GM12873 (cell line): Measurements from ENCODE around the gene GABBR2.

Experiments
- TF ChIP-seq, protein P1 (sequence below): IDR thresholded peaks from 2 replicates; pipeline ENCODE4 v1.5.1; 2012; ENCODE audit warnings: low read depth, mild to moderate bottlenecking, moderate library complexity, low read length, control low read depth; ENCODE audit not compliant: insufficient read depth; ENCODE audit errors: missing control alignments

The GABBR2 gene

DNA sequence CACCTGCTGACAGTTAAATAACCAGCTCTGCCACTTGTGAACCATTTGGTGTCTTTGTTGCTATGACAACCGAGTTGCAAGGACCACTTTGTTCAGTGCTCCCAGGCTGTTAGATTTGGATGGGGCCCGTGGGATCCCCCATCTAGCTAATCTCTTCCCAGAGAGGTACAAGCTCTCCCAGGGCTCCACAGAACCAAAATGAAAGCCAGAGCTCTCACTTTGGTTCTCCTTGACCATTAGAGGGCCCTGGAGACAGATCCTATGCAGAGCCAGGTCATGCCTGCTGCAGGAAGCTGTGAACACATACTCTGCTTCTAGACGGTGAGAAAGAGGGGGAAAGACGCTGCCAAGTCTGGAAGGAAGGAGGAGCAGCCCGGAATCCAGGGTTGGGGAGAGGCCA is 224.6 kb downstream of the GABBR2 start:
- TF ChIP-seq, protein P1, sequence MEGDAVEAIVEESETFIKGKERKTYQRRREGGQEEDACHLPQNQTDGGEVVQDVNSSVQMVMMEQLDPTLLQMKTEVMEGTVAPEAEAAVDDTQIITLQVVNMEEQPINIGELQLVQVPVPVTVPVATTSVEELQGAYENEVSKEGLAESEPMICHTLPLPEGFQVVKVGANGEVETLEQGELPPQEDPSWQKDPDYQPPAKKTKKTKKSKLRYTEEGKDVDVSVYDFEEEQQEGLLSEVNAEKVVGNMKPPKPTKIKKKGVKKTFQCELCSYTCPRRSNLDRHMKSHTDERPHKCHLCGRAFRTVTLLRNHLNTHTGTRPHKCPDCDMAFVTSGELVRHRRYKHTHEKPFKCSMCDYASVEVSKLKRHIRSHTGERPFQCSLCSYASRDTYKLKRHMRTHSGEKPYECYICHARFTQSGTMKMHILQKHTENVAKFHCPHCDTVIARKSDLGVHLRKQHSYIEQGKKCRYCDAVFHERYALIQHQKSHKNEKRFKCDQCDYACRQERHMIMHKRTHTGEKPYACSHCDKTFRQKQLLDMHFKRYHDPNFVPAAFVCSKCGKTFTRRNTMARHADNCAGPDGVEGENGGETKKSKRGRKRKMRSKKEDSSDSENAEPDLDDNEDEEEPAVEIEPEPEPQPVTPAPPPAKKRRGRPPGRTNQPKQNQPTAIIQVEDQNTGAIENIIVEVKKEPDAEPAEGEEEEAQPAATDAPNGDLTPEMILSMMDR: no peak

- TF ChIP-seq, protein P1: no peak
These were observed 226.5 kb downstream of the GABBR2 start for GRCh38 chr9:98482226-98482625.

DNA sequence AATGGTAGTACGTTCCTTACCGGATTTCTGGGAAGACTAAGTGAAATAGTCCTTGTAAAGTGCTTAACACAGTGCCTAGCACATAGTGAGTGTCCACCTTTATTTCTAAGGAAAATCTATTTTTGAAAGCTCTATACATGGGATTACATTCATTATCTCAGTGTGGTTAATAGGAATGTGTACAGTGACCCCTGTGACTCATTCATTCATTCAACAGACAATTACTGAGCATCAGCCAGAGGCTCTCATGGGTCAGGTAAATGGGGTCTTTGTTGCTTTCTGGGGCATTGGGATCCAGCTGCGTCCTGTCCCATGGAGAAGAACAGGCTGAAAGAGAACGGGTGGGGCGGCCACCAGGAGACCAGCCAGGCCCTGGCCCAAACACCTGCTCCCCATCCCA is 227.1 kb downstream of the GABBR2 start:
- TF ChIP-seq, protein P1: no peak

DNA sequence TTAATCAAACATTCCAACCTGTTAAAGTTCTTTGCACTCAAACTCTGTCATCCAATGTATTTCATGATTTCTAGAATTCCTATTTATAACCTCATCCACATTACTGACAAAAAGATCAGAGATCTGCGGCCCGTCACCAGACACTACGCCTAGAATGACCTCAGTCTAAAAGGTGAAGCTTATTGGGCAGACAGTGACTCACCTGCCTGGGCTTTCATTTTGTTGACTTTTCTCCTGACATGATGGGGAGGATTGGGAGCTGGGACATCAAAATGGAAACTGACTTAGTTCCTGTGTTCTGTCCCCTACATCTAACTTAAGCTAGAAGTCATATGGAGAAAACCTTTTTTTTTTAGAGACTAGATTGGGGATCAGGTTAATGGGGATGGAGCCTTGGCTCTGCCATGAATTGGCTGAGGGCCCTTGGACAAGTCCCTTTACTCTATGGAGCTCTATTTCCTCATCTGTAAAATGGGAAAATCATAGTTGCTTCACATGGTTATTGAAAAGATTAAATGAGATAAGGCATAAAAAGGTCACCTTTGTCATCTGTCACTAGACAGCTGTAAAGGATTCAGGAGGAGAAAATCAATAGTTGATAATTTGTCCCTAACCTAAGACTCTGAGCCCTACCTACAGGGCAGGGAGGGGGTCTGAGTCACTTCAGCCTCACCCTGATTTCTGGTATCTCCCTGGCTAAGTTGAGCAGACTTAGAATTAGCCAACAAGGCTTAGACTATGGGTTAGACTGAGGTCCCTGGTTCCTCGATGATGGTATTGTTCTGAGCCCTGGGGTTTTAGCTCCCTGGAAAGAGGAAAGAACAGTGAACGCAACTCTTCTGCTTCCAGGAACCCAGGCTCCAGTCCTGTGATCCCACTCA is 228.5 kb downstream of the GABBR2 start:
- TF ChIP-seq, protein P1: no peak

DNA sequence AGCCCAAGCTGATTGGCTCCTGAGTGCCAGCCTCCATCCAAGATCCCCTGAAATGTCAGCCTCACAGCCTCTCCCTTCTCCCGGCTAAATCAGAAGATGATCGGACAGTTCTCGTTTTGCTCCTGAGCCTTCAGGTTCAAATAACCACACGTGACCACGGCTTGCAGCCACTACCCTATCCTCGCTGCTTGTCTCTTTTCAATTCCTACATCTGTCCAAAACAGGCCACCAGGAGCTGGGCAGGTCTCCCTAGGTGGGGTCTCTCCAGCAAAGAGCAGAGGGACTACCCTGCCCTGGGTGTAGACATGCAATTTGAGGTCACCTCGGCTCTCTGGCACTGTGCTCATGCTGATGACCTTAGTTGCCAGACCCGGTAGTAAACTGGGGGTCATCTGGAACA is 229.3 kb downstream of the GABBR2 start:
- TF ChIP-seq, protein P1: no peak

DNA sequence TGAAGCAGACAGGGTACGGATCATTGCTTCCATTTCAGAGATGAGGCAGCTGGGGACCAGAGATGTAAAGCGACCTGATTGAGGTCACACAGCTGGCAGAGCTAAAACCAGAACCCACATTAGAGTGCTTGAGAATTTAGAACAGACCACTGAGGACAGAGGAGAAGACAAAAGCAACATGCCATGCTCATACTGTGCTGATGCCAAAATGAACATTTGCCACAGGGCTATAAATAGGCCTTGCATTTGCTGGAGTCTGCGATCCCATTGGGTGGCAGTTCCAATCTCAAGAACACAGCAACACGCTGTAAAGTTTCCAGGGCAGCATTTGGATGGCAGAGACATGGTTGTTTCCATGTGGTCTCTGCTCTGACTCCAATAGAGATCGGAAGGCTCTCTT is 230.9 kb downstream of the GABBR2 start:
- TF ChIP-seq, protein P1: no peak

DNA sequence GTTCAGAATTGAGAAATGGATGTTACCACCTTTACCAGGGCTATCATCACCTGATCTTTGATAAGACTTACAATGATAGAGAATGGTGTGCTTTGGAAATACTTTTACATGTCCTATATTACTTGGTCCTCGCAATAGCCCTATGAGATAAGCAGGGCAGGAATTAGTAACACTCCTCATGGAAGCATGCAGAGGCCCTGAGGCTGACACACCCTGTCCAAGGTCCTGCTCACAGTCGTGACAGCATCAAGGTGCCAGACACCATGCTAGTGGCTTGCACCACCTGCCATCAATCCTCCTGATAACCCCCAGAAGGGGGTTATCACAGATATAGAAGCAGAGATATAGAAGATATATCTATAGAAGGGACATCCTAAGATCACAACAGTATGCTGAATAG is 236.5 kb downstream of the GABBR2 start:
- TF ChIP-seq, protein P1: no peak
